Fibroblast of villous mesenchyme (primary cell): ENCODE measurements around the gene SS18L1. TPM values are rescaled to one million over a fixed set of nuclear protein-coding genes. Genes with fewer than 3 reads are reported as not detected.
A peak's percentile ranks its signal among the peaks of the same experiment; 100 is the strongest.

ENCODE experiments used
- DNase-seq: peaks from one replicate; pipeline ENCODE4 v3.0.0-alpha.2; 2010; ENCODE audit warnings: low read depth
- H3K4me3 ChIP-seq: 2 replicates; pipeline ENCODE4 v1.5.1; 2011; ENCODE audit warnings: low read depth, mild to moderate bottlenecking, low read length
- total RNA-seq: library from RNA; depleted of rRNA; stranded (reverse); fragments of >200 nt; gene quantifications from 2 replicates; pipeline ENCODE4 v1.2.3, GENCODE V29; 2012
- TF ChIP-seq, protein P1 (sequence below): IDR thresholded peaks from 2 replicates; pipeline ENCODE4 v1.5.1; 2012; ENCODE audit warnings: low read depth, mild to moderate bottlenecking, low read length; ENCODE audit not compliant: insufficient read depth

Gene SS18L1
- total RNA-seq, 1 donor, result 14.2 TPM

DNA sequence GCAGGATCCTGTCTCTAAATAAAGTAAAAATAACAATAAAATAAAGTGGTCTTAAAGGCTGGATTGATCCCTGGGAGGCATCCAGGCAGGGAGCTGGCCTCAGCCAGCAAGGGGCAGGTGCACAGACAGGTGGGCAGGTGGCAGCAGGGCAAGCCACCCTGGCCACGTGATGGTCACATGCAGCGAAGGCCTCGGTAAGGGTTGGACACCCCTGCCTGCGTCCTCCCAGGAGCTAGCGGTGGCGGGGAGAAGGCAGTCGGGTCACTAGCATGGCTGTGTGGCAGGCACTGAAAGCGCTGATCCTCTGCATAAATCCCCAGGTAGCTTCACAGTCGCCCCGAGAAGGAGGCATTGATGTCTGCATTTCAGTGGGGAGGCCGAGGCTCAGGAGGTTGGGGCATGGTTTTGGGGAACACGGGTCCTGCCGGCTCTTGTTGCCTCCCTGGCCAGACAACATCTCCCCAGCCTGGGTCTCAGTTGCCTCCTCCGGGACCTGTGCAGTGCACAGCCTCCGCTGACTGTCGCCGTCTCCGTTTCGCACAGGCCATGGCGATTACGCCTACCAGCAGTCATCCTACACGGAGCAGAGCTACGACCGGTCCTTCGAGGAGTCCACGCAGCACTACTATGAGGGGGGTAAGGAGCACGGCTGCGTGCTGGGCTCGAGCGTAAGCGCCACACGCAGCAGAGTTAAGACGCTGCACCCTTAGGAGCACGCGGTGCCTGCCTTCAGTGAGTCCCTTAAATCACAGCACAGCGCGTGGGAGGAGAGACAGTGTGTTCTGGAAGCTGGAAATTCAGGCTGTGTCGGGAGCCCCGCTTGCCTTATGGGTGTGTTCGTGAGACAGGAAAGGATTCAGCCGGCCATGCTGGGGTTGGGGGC lies 21.6 kb downstream of the SS18L1 start:
- no peak for DNase-seq
- TF ChIP-seq, protein P1, sequence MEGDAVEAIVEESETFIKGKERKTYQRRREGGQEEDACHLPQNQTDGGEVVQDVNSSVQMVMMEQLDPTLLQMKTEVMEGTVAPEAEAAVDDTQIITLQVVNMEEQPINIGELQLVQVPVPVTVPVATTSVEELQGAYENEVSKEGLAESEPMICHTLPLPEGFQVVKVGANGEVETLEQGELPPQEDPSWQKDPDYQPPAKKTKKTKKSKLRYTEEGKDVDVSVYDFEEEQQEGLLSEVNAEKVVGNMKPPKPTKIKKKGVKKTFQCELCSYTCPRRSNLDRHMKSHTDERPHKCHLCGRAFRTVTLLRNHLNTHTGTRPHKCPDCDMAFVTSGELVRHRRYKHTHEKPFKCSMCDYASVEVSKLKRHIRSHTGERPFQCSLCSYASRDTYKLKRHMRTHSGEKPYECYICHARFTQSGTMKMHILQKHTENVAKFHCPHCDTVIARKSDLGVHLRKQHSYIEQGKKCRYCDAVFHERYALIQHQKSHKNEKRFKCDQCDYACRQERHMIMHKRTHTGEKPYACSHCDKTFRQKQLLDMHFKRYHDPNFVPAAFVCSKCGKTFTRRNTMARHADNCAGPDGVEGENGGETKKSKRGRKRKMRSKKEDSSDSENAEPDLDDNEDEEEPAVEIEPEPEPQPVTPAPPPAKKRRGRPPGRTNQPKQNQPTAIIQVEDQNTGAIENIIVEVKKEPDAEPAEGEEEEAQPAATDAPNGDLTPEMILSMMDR, result no peak
- no peak overlapping the region for H3K4me3 ChIP-seq

DNA sequence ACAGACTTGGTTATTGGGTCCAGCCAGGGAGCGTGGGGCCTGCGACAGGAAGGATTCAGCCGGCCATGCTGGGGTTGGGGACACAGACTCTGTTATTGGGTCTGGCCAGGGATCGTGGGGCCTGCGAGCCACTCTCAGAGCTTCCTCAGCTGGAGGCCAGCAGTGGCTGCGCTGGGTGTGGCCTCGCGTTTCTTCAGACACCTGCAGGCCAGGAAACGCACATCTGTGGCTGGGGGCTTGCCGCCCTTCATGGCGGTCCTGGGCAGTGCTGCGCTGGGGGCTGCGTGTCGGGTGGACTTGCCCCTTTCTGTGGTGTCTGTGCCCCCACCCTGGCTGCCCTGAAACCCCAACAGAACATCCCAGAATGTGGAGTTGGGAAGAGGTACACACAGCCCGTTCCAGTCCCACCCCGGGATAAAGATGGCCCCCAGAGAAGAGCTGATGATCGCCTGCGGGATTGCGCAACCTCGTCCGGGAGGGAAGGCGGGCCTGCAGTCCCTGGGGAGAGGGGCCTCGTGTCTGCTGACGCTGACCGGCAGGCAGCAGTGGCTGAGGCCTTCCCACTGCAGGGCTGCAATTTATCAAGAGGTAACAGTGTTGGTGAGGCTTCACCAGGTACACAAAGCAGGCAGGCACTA lies 22.3 kb downstream of the SS18L1 start:
- TF ChIP-seq, protein P1, result no peak
- no peak overlapping the region for H3K4me3 ChIP-seq
- DNase-seq, result peak; percentile 79

DNA sequence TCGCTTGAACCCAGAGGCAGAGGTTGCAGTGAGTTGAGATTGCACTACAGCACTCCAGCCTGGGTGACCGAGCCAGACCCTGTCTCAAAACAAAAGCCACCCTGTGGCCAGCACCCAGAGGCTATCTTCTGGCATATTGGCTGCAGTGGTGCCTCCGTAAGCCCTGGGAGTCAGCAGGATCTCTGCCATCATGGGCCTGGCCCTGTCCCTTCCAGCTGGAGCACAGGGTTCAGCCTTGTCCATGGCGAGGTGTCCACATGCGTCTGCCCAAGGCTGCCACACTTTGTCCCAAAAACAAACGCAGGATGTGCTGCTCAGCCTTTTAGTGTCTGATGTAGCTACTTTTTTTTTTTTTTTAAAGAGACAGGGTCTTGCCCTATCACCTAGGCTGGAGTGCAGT lies 23.9 kb downstream of the SS18L1 start:
- TF ChIP-seq, protein P1, result no peak
- DNase-seq, result no peak
- no peak overlapping the region for H3K4me3 ChIP-seq

DNA sequence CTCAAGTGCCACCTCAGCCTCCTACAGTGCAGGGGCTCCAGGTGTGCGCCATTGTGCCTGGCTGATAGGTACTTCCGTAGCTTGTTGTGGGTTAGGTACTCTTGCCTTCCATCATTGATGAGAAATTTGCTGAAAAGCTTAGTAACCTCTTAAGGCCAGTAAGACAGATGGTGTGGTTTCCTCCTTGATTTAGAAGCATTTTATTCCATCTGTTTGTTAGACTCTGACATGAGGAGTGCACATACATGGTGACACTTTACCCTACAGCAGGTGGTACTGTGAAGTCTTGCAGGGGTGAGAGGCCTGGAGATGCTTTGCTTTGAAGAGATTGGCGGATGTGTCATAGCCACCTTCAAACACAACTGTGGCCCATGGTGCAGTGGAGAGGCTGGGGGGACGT lies 24.5 kb downstream of the SS18L1 start:
- TF ChIP-seq, protein P1, result no peak
- no peak for DNase-seq
- H3K4me3 ChIP-seq, result no peak overlapping the region

DNA sequence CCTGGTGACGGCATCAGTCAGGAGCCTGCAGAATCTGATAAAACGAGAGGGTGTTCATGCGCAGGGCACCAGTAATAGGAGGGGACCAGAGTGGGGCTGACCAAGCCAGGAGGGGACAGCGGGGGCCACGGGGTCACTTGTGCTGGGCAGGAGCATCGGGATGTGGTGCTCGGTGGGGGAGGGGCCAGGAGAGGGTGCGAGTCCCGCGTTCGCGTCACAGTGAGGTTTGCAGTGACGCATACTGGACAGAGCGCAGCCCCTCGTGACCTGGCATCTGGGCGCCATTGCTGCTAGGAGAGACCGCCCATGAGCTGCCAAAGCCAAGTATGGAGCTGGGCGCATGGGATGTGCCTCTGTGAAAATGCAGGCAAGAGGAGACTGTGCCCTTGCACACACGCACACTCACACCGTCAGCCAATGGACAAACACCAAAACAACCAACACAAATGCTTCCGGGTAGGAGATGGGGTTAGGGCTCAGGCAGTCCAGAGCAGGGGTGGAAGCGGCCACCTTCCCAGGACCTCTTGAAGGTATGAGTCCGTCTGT lies 25.4 kb downstream of the SS18L1 start:
- H3K4me3 ChIP-seq, result no peak overlapping the region
- TF ChIP-seq, protein P1, result no peak
- no peak for DNase-seq

DNA sequence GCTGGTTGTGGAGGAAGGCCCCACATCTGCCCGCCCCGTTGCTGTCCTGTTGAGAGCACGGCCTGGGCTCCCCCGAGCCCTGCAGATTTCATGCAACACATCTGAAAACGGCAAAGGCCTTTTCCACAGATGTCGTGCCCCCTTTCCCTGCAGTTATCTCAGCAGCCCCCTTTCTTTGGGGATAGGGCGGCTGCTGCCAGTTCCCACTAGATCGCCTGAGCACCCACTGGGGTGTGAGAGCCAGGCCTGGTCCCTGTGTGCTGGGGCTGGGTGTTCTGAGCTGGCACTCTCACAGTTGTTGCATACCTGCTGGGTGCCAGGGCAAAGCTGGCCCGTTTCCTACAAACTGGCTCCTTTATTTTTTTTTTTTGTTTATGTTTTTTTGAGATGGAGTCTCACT lies 27.0 kb downstream of the SS18L1 start:
- H3K4me3 ChIP-seq, result no peak overlapping the region
- no peak for DNase-seq
- TF ChIP-seq, protein P1, result no peak
